HepG2 (cell line): ENCODE results near the gene TPST2. TPM values are rescaled to one million over a fixed set of nuclear protein-coding genes. Genes with fewer than 3 reads are reported as not detected.

Experiments used
- ATRX ChIP-seq: sonication (generic); formaldehyde crosslinking; IDR thresholded peaks from 2 replicates; pipeline ENCODE4 v1.4.0; 2020; ENCODE audit warnings: missing genetic modification reagents, borderline replicate concordance
- CCAR2 ChIP-seq: fragments of 200-400 bp; formaldehyde crosslinking; optimal IDR thresholded peaks from 2 replicates; pipeline ENCODE3; 2018; ENCODE audit warnings: low read depth, mild to moderate bottlenecking, low read length, moderate library complexity
- CREB1 ChIP-seq, 2 experiments: fragments of 450-650 bp in 1 of 2; IDR thresholded peaks; 2 replicates each; pipeline ENCODE4 v1.6.1; 2016 to 2017; ENCODE audit warnings: control low read depth in 1 of 2, mild to moderate bottlenecking in 1 of 2, missing compliant biosample characterization in 1 of 2, missing genetic modification characterization in 1 of 2
- GLMP ChIP-seq: sonication (generic); formaldehyde crosslinking; IDR thresholded peaks from 2 replicates; pipeline ENCODE4 v1.9.0; 2021; ENCODE audit warnings: missing genetic modification reagents, mild to moderate bottlenecking, borderline replicate concordance
- MYNN ChIP-seq: sonication (generic); formaldehyde crosslinking; IDR thresholded peaks from 2 replicates; pipeline ENCODE4 v1.4.0; 2020; ENCODE audit warnings: mild to moderate bottlenecking, low read depth, missing genetic modification reagents
- RAD51 ChIP-seq: fragments of 450-650 bp; IDR thresholded peaks from 2 replicates; pipeline ENCODE4 v1.6.1; 2016; ENCODE audit warnings: borderline replicate concordance
- RBFOX2 ChIP-seq: fragments of 200-400 bp; formaldehyde crosslinking; IDR thresholded peaks from 2 replicates; pipeline ENCODE4 v1.6.1; 2017; ENCODE audit warnings: low read depth, mild to moderate bottlenecking, low read length
- SNAPC2 ChIP-seq: sonication (generic); formaldehyde crosslinking; IDR thresholded peaks from 2 replicates; pipeline ENCODE4 v1.8.1; 2022; ENCODE audit warnings: mild to moderate bottlenecking, missing genetic modification reagents
- TP53 ChIP-seq: sonication (generic); formaldehyde crosslinking; conservative IDR thresholded peaks from 2 replicates; pipeline ENCODE4 v1.4.0; 2020; ENCODE audit warnings: missing genetic modification reagents
- ZBTB20 ChIP-seq: sonication (generic); formaldehyde crosslinking; IDR thresholded peaks from 2 replicates; pipeline ENCODE4 v1.8.1; 2023; ENCODE audit warnings: missing genetic modification reagents, low read depth, mild to moderate bottlenecking, borderline replicate concordance
- ZFP41 ChIP-seq: sonication (generic); formaldehyde crosslinking; IDR thresholded peaks from 2 replicates; pipeline ENCODE4 v1.4.0; 2020; ENCODE audit warnings: mild to moderate bottlenecking, missing genetic modification reagents, borderline replicate concordance
- ZNF317 ChIP-seq: sonication (generic); formaldehyde crosslinking; IDR thresholded peaks from 2 replicates; pipeline ENCODE4 v1.5.0; 2020; ENCODE audit warnings: mild to moderate bottlenecking, missing genetic modification reagents
- ZNF430 ChIP-seq: sonication (generic); formaldehyde crosslinking; IDR thresholded peaks from 2 replicates; pipeline ENCODE4 v1.9.0; 2021; ENCODE audit warnings: mild to moderate bottlenecking, missing genetic modification reagents
- ZNF44 ChIP-seq: sonication (generic); formaldehyde crosslinking; IDR thresholded peaks from 2 replicates; pipeline ENCODE4 v1.5.1; 2020; ENCODE audit warnings: mild to moderate bottlenecking, missing genetic modification reagents
- ZNF737 ChIP-seq: sonication (generic); formaldehyde crosslinking; IDR thresholded peaks from 2 replicates; pipeline ENCODE4 v1.5.0; 2020; ENCODE audit warnings: missing genetic modification reagents, mild to moderate bottlenecking, borderline replicate concordance
- polyA plus RNA-seq, 8 experiments: library from polyadenylated mRNA; depleted of rRNA in 3 of 8; stranded (reverse) in 7 of 8; unstranded in 1 of 8; fragments of >200 nt; fragmentation: Illumina TruSeq in 4 of 8; extraction: Trizol in 4 of 8; gene quantifications; 2 replicates each; pipeline versions ENCODE4 v1.2.1 to v1.2.3, GENCODE V29; 2011 to 2016; ENCODE audit warnings: low read depth in 4 of 8, missing spikeins in 1 of 8, mixed read lengths in 1 of 8; ENCODE audit not compliant: insufficient read depth in 1 of 8
- total RNA-seq, 5 experiments: library from RNA; depleted of rRNA; stranded (reverse); fragments of >200 nt; fragmentation: Illumina TruSeq; extraction: Trizol; gene quantifications; 2 replicates each; pipeline ENCODE4 v1.2.3, GENCODE V29; 2016; ENCODE audit warnings: low read depth in 1 of 5
- TF ChIP-seq, protein P1 (sequence below): sonication (generic); formaldehyde crosslinking; conservative IDR thresholded peaks from 2 replicates; pipeline ENCODE4 v1.4.0; 2020; ENCODE audit warnings: missing genetic modification reagents
- TF ChIP-seq, protein P2 (sequence below): sonication (generic); formaldehyde crosslinking; IDR thresholded peaks from 2 replicates; pipeline ENCODE4 v1.4.0; 2020; ENCODE audit warnings: mild to moderate bottlenecking, missing genetic modification reagents

The TPST2 gene
- total and polyA plus RNA-seq, 2 of the 13 experiments (the other 11 are each of a cell fraction or from before 2014, with no cell fraction given) = 15.2 to 23.8 TPM

DNA sequence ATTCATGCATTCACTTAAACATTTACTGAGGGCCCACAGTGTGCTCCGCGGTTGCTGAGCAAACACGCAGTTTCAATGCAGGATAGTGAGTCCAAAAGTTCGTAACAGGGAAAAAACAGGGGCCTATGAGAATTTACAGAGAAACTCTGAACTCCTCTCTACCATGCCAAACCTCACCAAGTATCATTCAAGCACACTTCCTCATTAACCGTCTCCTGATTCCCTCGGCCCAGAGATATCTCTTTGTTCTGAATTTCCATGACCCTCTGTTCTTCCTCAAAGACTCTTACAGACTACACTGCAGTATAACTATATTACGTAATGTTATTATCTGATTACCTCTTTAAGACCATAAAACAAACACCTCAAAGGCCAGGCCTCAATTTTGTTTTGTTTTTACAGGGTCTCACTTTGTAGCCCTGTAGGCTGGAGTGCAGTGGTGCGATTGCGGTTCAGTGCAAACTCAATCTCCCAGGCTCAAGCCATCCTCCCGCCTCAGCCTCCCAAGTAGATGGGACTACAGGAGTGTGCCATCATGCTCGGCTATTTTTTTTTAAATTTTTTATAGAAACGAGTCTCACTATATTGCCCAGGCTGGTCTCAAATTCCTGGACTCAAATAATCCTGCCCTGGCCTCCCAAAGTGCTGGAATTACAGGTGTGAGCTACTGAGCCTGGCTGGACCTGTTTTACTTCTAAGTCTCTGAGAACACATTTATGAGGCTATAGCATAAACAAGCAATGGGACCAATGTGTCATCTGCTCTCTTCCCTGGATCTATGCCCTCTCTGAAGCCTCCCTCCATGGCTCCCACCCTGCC, 109.9 kb downstream of the TPST2 start (continued):
- TF ChIP-seq, protein P1, sequence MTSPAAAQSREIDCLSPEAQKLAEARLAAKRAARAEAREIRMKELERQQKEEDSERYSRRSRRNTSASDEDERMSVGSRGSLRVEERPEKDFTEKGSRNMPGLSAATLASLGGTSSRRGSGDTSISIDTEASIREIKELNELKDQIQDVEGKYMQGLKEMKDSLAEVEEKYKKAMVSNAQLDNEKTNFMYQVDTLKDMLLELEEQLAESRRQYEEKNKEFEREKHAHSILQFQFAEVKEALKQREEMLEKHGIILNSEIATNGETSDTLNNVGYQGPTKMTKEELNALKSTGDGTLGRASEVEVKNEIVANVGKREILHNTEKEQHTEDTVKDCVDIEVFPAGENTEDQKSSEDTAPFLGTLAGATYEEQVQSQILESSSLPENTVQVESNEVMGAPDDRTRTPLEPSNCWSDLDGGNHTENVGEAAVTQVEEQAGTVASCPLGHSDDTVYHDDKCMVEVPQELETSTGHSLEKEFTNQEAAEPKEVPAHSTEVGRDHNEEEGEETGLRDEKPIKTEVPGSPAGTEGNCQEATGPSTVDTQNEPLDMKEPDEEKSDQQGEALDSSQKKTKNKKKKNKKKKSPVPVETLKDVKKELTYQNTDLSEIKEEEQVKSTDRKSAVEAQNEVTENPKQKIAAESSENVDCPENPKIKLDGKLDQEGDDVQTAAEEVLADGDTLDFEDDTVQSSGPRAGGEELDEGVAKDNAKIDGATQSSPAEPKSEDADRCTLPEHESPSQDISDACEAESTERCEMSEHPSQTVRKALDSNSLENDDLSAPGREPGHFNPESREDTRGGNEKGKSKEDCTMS = no peak
- TF ChIP-seq ZNF44 (CRISPR knock-in tag) (no peak), ZBTB20 (CRISPR knock-in tag) (no peak), CREB1 (IDR thresholded peaks at IDR 0.05) (no peak), CREB1 (CRISPR knock-in tag; IDR thresholded peaks at IDR 0.05) (peak; percentile 58; the same call in 1 of the 2 replicates), ZNF430 (CRISPR knock-in tag) (peak; percentile 33; the same call in 1 of the 2 replicates), ZNF317 (no peak; the same call in 1 of the 2 replicates), ATRX (CRISPR knock-in tag) (no peak), CCAR2 (no peak), RAD51 (no peak), RBFOX2 (peak; percentile 60; the same call in 1 of the 2 replicates), GLMP (CRISPR knock-in tag) (no peak), TP53 (CRISPR knock-in tag) (no peak), ZFP41 (no peak), ZNF737 (CRISPR knock-in tag) (no peak), MYNN (CRISPR knock-in tag) (no peak), SNAPC2 (CRISPR knock-in tag) (no peak)
- TF ChIP-seq, protein P2, sequence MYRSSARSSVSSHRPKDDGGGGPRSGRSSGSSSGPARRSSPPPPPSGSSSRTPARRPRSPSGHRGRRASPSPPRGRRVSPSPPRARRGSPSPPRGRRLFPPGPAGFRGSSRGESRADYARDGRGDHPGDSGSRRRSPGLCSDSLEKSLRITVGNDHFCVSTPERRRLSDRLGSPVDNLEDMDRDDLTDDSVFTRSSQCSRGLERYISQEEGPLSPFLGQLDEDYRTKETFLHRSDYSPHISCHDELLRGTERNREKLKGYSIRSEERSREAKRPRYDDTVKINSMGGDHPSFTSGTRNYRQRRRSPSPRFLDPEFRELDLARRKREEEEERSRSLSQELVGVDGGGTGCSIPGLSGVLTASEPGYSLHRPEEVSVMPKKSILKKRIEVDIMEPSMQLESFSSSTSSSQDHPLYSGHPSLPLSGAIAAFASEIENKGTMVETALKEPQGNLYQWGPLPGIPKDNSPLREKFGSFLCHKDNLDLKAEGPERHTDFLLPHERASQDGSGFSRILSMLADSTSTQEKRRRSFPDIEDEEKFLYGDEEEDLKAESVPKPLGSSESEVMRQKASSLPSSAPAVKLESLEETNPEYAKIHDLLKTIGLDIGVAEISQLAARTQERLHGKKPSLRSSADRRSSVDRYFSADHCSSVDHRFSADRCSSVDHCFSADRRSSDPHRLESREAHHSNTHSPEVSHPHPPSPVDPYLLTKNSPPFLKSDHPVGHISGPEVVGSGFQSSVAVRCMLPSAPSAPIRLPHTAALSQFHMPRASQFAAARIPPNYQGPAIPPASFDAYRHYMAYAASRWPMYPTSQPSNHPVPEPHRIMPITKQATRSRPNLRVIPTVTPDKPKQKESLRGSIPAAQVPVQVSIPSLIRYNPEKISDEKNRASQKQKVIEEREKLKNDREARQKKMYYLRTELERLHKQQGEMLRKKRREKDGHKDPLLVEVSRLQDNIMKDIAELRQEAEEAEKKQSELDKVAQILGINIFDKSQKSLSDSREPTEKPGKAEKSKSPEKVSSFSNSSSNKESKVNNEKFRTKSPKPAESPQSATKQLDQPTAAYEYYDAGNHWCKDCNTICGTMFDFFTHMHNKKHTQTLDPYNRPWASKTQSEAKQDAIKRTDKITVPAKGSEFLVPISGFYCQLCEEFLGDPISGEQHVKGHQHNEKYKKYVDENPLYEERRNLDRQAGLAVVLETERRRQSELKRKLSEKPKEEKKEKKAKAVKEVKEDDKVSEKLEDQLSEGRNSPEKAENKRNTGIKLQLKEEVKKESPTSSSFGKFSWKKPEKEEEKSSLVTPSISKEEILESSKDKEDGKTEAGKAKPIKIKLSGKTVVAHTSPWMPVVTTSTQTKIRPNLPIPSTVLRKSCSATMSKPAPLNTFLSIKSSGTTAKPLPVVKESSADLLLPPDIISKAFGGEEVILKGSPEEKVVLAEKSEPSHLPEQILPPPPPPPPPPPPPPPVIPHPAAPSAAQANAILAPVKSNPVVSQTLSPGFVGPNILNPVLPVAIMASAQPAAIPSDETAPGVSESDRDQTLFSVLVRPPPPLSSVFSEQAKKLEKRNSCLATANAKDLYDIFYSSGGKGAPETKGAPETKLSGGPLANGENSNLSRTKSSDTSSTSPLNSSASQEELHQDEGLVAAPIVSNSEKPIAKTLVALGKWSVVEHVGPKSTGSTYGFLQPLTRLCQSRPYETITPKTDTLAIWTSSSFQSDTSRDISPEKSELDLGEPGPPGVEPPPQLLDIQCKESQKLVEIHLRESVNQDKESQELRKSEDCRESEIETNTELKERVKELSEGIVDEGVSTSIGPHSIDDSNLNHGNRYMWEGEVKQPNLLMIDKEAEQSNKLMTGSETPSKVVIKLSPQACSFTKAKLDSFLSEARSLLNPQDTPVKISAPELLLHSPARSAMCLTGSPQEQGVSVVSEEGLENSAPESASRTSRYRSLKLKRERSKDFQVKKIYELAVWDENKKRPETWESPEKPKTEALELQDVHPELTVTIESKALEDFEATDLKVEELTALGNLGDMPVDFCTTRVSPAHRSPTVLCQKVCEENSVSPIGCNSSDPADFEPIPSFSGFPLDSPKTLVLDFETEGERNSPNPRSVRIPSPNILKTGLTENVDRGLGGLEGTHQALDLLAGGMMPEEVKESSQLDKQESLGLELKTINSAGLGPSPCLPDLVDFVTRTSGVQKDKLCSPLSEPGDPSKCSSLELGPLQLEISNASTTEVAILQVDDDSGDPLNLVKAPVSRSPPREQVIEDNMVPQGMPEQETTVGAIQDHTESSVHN = no peak
